GM23248 (cell line): ENCODE data around the gene NAXD. TPM values are rescaled to one million over a fixed set of nuclear protein-coding genes. Genes with fewer than 3 reads are reported as not detected.
"Not testable (repeated sequence)": the region's sequence is repeated elsewhere in the genome, so short reads cannot be mapped to it uniquely, and the experiment has no call there.

Experiments used
- DNase-seq: peaks from one replicate; pipeline ENCODE4 v3.0.0-alpha.2; 2015
- H2AFZ ChIP-seq: fragments of 200-600 bp; sonication (generic); 2 replicates; pipeline ENCODE4 v1.6.1; 2016; ENCODE audit warnings: antibody characterized with exemption
- H3F3A ChIP-seq: fragments of 200-600 bp; sonication (generic); 2 replicates; pipeline ENCODE4 v1.6.1; 2016; ENCODE audit warnings: mild to moderate bottlenecking, antibody characterized with exemption, mixed run types; ENCODE audit not compliant: insufficient read depth
- H3K27ac ChIP-seq: fragments of 200-600 bp; sonication (generic); 2 replicates; pipeline ENCODE4 v1.5.1; 2016; ENCODE audit warnings: mild to moderate bottlenecking
- H3K27me3 ChIP-seq: fragments of 200-600 bp; sonication (generic); replicated peaks from 2 replicates; pipeline ENCODE4 v1.6.1; 2016; ENCODE audit warnings: mild to moderate bottlenecking; ENCODE audit not compliant: insufficient read depth
- H3K36me3 ChIP-seq: fragments of 200-600 bp; sonication (generic); 2 replicates; pipeline ENCODE4 v1.6.1; 2016; ENCODE audit warnings: low read depth, mild to moderate bottlenecking
- H3K4me1 ChIP-seq: fragments of 200-600 bp; sonication (generic); 2 replicates; pipeline ENCODE4 v1.6.1; 2016; ENCODE audit warnings: mild to moderate bottlenecking; ENCODE audit not compliant: insufficient read depth
- H3K4me2 ChIP-seq: fragments of 200-600 bp; sonication (generic); one replicate; pipeline ENCODE4 v1.6.1; 2016; ENCODE audit warnings: mild to moderate bottlenecking; ENCODE audit not compliant: unreplicated experiment
- H3K4me3 ChIP-seq: fragments of 200-600 bp; sonication (generic); 2 replicates; pipeline ENCODE4 v1.5.1; 2016; ENCODE audit warnings: mild to moderate bottlenecking
- H3K79me2 ChIP-seq: fragments of 200-600 bp; sonication (generic); 2 replicates; pipeline ENCODE4 v1.6.1; 2016; ENCODE audit warnings: mild to moderate bottlenecking; ENCODE audit not compliant: insufficient read depth
- H3K9ac ChIP-seq: fragments of 200-600 bp; sonication (generic); 2 replicates; pipeline ENCODE4 v1.6.1; 2016; ENCODE audit warnings: mild to moderate bottlenecking
- H3K9me2 ChIP-seq: fragments of 200-600 bp; sonication (generic); 2 replicates; pipeline ENCODE4 v1.6.1; 2016; ENCODE audit warnings: mixed run types, mild to moderate bottlenecking, moderate library complexity; ENCODE audit not compliant: insufficient read depth
- H3K9me3 ChIP-seq: fragments of 200-600 bp; sonication (generic); one replicate; pipeline ENCODE4 v1.6.1; 2017; ENCODE audit warnings: low read depth
- H4K20me1 ChIP-seq: fragments of 200-600 bp; sonication (generic); 2 replicates; pipeline ENCODE4 v1.6.0; 2016; ENCODE audit not compliant: insufficient read depth
- EZH2 ChIP-seq: fragments of 200-600 bp; sonication (generic); IDR thresholded peaks from 2 replicates; pipeline ENCODE4 v1.6.1; 2018; ENCODE audit warnings: antibody characterized with exemption, mild to moderate bottlenecking; ENCODE audit not compliant: insufficient read depth, poor library complexity, severe bottlenecking
- EZH2phosphoT487 ChIP-seq: fragments of 200-600 bp; sonication (generic); IDR thresholded peaks from 2 replicates; pipeline ENCODE4 v1.6.1; 2018; ENCODE audit warnings: antibody characterized with exemption, moderate library complexity, mild to moderate bottlenecking, low read depth; ENCODE audit not compliant: insufficient read depth
- WGBS, 2 experiments: methylation state at CpG; one replicate each; pipeline ENCODE4 v1.1.6; 2015 to 2017; ENCODE audit warnings: low lambda C conversion rate in 2 of 2, low coverage in 1 of 2; ENCODE audit errors: missing lambda C conversion rate in 2 of 2; 5-methylcytosine and 5-hydroxymethylcytosine counted together
- in situ Hi-C: fragments of 300-500 bp; cut with MboI; formaldehyde crosslinking; loops from 2 replicates; pipeline ENCODE4 v1.15.0; 2020
- polyA plus RNA-seq: library from polyadenylated mRNA; unstranded; fragments of >200 nt; fragmentation: Nextera tagmentation; extraction: Ambion mirVana; gene quantifications from 2 replicates; pipeline ENCODE4 v1.2.1, GENCODE V29; 2016
- total RNA-seq: library from RNA; depleted of rRNA; stranded (reverse); fragments of >200 nt; shearing (Covaris generic); gene quantifications from 2 replicates; pipeline ENCODE4 v1.2.3, GENCODE V29; 2014

Gene NAXD
- total and polyA plus RNA-seq, 2 experiments from 2014 or later: 23.5 to 26.9 TPM

DNA sequence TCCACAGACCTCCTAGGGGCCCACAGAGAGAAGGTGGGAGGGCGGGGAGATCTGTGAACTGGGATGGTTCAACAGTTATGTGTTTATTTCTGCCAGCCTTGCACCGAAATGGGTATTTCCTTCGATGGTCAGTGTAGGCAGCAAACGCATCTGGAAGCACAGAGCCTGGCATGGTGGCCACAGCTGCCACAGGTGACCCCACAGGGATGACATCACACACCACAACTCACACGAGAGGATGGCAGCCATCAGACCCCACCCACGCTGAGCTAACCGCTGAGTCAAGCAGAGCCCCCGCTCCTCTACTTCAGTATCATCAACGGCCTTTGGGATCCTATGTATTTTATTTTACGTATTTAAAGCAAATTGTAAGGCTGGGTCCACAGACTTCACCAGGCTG is 37.4 kb downstream of the NAXD start:
- H3K27me3 ChIP-seq: no peaks in the 10 kb centered on the region
- no peaks in the 10 kb centered on the region for H3K4me1 ChIP-seq
- no peaks in the 10 kb centered on the region; the same call in 1 of the 2 replicates for H3F3A ChIP-seq
- H3K9ac ChIP-seq: no peak overlapping the region
- 88 to 94% methylated on average over 10 of the region's 10 CpGs for WGBS, 2 experiments
- no peak overlapping the region for H3K4me2 ChIP-seq
- H3K9me2 ChIP-seq: no peaks in the 10 kb centered on the region
- DNase-seq: no peak
- TF ChIP-seq EZH2 (no peak), EZH2phosphoT487 (no peak)
- no peak overlapping the region for H2AFZ ChIP-seq
- in situ Hi-C loops: no loop called here
- no peak overlapping the region for H3K4me3 ChIP-seq
- H3K9me3 ChIP-seq: no peaks in the 10 kb centered on the region
- peaks cover 8% of the 10 kb centered on the region; the same call in 1 of the 2 replicates for H3K36me3 ChIP-seq
- no peaks in the 10 kb centered on the region for H4K20me1 ChIP-seq
- H3K79me2 ChIP-seq: no peaks in the 10 kb centered on the region; the same call in 1 of the 2 replicates
- no peak overlapping the region for H3K27ac ChIP-seq

DNA sequence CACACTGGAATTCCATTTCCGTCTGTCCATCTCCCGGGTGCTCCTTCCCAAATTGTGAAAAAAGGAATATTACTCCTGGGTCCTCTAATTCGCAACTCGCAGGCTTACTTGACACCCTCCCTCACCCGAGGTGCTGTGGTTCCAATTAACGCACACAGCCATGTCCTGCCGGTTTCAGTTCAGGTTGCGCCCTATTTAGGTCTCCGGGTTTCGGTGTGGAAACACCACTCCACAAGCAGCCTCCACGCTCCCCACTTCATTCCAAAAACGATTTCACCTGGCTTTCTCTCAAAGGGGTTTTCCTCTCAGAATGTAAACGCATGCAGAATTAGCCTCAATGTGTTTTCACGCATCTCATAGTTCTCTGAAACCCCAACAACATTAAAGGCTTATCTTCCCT is 37.9 kb downstream of the NAXD start:
- in situ Hi-C loops: no loop called here
- H3K4me2 ChIP-seq: no peak overlapping the region
- no peaks in the 10 kb centered on the region for H3K9me2 ChIP-seq
- TF ChIP-seq EZH2phosphoT487 (no peak), EZH2 (no peak)
- no peaks in the 10 kb centered on the region; the same call in 1 of the 2 replicates for H3K79me2 ChIP-seq
- H3K9me3 ChIP-seq: no peaks in the 10 kb centered on the region
- no peak for DNase-seq
- H3K4me3 ChIP-seq: no peak overlapping the region
- no peak overlapping the region for H3K27ac ChIP-seq
- no peak overlapping the region for H2AFZ ChIP-seq
- no peaks in the 10 kb centered on the region for H3K4me1 ChIP-seq
- H3K27me3 ChIP-seq: no peaks in the 10 kb centered on the region
- no peak overlapping the region for H3K9ac ChIP-seq
- H3F3A ChIP-seq: no peaks in the 10 kb centered on the region; the same call in 1 of the 2 replicates
- no peaks in the 10 kb centered on the region for H4K20me1 ChIP-seq
- WGBS, 2 experiments: 94% methylated on average over 14 of the region's 14 CpGs
- H3K36me3 ChIP-seq: peaks cover 13% of the 10 kb centered on the region; the same call in 1 of the 2 replicates

GRCh38 chr13:110653851-110654250 is 38.5 kb downstream of the NAXD start:
- Histone ChIP-seq H3K4me2 (no peak overlapping the region), H3K36me3 (peaks cover 14% of the 10 kb centered on the region; the same call in 1 of the 2 replicates), H3K27me3 (no peaks in the 10 kb centered on the region), H2AFZ (no peak overlapping the region), H3F3A (no peaks in the 10 kb centered on the region; the same call in 1 of the 2 replicates), H3K79me2 (no peaks in the 10 kb centered on the region; the same call in 1 of the 2 replicates), H3K9me2 (no peaks in the 10 kb centered on the region), H3K9me3 (no peaks in the 10 kb centered on the region), H3K4me1 (no peaks in the 10 kb centered on the region), H3K4me3 (no peak overlapping the region), H3K9ac (no peak overlapping the region), H4K20me1 (no peaks in the 10 kb centered on the region), H3K27ac (no peak overlapping the region)
- TF ChIP-seq EZH2 (no peak), EZH2phosphoT487 (no peak)
- no peak for DNase-seq
- in situ Hi-C loops: no loop called here
- WGBS, 2 experiments: 98 to 99% methylated on average over 14 of the region's 14 CpGs

GRCh38 chr13:110657196-110657595 is 41.9 kb downstream of the NAXD start:
- no peaks in the 10 kb centered on the region; the same call in 1 of the 2 replicates for H3K79me2 ChIP-seq
- H3F3A ChIP-seq: no peaks in the 10 kb centered on the region; the same call in 1 of the 2 replicates
- no peak overlapping the region for H2AFZ ChIP-seq
- TF ChIP-seq EZH2phosphoT487 (no peak), EZH2 (no peak)
- no peaks in the 10 kb centered on the region for H4K20me1 ChIP-seq
- no peaks in the 10 kb centered on the region for H3K9me2 ChIP-seq
- H3K4me3 ChIP-seq: no peak overlapping the region
- in situ Hi-C loops: no loop called here
- H3K4me2 ChIP-seq: no peak overlapping the region
- H3K36me3 ChIP-seq: peaks cover 29% of the 10 kb centered on the region; the same call in 1 of the 2 replicates
- no peak overlapping the region for H3K27ac ChIP-seq
- no peaks in the 10 kb centered on the region for H3K4me1 ChIP-seq
- 90% methylated on average over 7 of the region's 7 CpGs for WGBS, 2 experiments
- H3K27me3 ChIP-seq: no peaks in the 10 kb centered on the region
- DNase-seq: no peak
- no peak overlapping the region for H3K9ac ChIP-seq
- no peaks in the 10 kb centered on the region for H3K9me3 ChIP-seq

GRCh38 chr13:110658218-110658911 is 43.0 kb downstream of the NAXD start:
- H3K27ac ChIP-seq, H3K4me1 ChIP-seq, DNase-seq, H3K9me3 ChIP-seq, H3K9ac ChIP-seq, in situ Hi-C loops, H3K9me2 ChIP-seq, H3K4me3 ChIP-seq, H3K27me3 ChIP-seq, H3K79me2 ChIP-seq, H3F3A ChIP-seq, H4K20me1 ChIP-seq, H3K4me2 ChIP-seq, H2AFZ ChIP-seq: not testable (repeated sequence)
- peaks cover 39% of the 10 kb centered on the region for H3K36me3 ChIP-seq
- WGBS, 2 experiments: 75 to 83% methylated on average over 6 of the region's 6 CpGs
